Measurements from ENCODE around the gene CCDC86.

DNA sequence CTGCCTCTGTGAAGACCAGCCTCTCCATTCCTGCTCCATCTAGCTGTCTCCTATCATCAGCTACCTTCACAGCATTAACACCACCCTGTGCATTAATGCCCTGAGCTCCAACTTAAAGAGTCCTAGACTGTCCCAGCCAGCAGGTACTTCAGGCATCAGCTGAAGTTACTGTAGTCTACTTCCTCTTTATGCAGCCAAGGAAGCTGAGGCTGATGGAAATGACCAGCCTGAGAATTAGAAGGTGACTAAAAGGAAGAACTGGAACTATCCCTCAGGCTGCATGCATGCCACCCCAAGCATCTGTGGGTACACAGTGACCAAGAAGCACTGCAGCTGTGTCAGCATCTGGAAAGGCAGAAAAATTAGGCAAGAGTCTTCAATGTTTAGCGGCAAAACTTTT, 28.6 kb upstream of the CCDC86 start:
- TF ChIP-seq, protein P1, sequence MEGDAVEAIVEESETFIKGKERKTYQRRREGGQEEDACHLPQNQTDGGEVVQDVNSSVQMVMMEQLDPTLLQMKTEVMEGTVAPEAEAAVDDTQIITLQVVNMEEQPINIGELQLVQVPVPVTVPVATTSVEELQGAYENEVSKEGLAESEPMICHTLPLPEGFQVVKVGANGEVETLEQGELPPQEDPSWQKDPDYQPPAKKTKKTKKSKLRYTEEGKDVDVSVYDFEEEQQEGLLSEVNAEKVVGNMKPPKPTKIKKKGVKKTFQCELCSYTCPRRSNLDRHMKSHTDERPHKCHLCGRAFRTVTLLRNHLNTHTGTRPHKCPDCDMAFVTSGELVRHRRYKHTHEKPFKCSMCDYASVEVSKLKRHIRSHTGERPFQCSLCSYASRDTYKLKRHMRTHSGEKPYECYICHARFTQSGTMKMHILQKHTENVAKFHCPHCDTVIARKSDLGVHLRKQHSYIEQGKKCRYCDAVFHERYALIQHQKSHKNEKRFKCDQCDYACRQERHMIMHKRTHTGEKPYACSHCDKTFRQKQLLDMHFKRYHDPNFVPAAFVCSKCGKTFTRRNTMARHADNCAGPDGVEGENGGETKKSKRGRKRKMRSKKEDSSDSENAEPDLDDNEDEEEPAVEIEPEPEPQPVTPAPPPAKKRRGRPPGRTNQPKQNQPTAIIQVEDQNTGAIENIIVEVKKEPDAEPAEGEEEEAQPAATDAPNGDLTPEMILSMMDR (conservative IDR thresholded peaks at IDR 0.05; ENCODE audit: low read length), result no peak
- no peak for TF ChIP-seq EZH2phosphoT487 (IDR thresholded peaks at IDR 0.05; ENCODE audit: borderline replicate concordance, low read depth, low read length)

Data from OCI-LY7 (cell line).